Stimulated activated memory B cell treated with anti-CD40 and anti-IgM and Interleukin-4, amounts not matched to agents 10 μg/mL and 1 μg/mL and 100 μg/mL, for 72 hours (primary cell): ENCODE measurements around the gene PROB1.
A peak's percentile ranks its signal among the peaks of the same experiment; 100 is the strongest.

Experiments
- ATAC-seq: fragments of 150-1000 bp; cut with Tn5 transposase; 2 replicates; pipeline ENCODE4 v1.10.0; 2021
- H3K27ac Mint-ChIP-seq: one replicate; pipeline ENCODE4 v1.8.0; 2022; ENCODE audit warnings: mild to moderate bottlenecking, mixed read lengths
- H3K27me3 Mint-ChIP-seq: one replicate; pipeline ENCODE4 v1.8.0; 2022; ENCODE audit warnings: mixed read lengths
- H3K36me3 Mint-ChIP-seq: one replicate; pipeline ENCODE4 v1.8.0; 2022; ENCODE audit warnings: mixed read lengths
- H3K4me1 Mint-ChIP-seq: one replicate; pipeline ENCODE4 v1.8.0; 2022; ENCODE audit warnings: mixed read lengths
- H3K4me3 Mint-ChIP-seq: one replicate; pipeline ENCODE4 v1.8.0; 2022; ENCODE audit warnings: mild to moderate bottlenecking, moderate library complexity, mixed read lengths
- H3K9me3 Mint-ChIP-seq: one replicate; pipeline ENCODE4 v1.8.0; 2022; ENCODE audit warnings: mixed read lengths

Gene PROB1

GRCh38 chr5:139403787-139404483, 9.0 kb upstream of the PROB1 start, which contains the start of gene SPATA24:
TSS of gene SPATA24 (minus strand) at chr5:139404089. CDS start at chr5:139404060, 29 bp downstream.
- H3K4me3 Mint-ChIP-seq, result peak within 1 kb of the TSS; percentile 89
- peaks cover 7% of the 10 kb centered on the region for H3K36me3 Mint-ChIP-seq

GRCh38 chr5:139403418-139403786, 8.5 kb upstream of the PROB1 start:
- H3K4me3 Mint-ChIP-seq, result peak overlapping the region; percentile 89
- H3K27ac Mint-ChIP-seq, result peak overlapping the region; percentile 85
- no peaks in the 10 kb centered on the region for H3K9me3 Mint-ChIP-seq
- ATAC-seq, result no peak
- H3K4me1 Mint-ChIP-seq, result peaks cover 59% of the 10 kb centered on the region
- no peaks in the 10 kb centered on the region for H3K27me3 Mint-ChIP-seq
- peaks cover 7% of the 10 kb centered on the region for H3K36me3 Mint-ChIP-seq

More at GRCh38 chr5:139403787-139404483, 9.0 kb upstream of the PROB1 start, which contains the start of gene SPATA24:
- Mint-ChIP-seq H3K4me1 (peaks cover 58% of the 10 kb centered on the region), H3K9me3 (no peaks in the 10 kb centered on the region), H3K27me3 (no peaks in the 10 kb centered on the region), H3K27ac (peak within 1 kb of the TSS; percentile 85)
- peak; percentile 93 for ATAC-seq

GRCh38 chr5:139402561-139403158, 7.8 kb upstream of the PROB1 start:
- H3K27me3 Mint-ChIP-seq, result no peaks in the 10 kb centered on the region
- H3K27ac Mint-ChIP-seq, result peak overlapping the region; percentile 85
- H3K9me3 Mint-ChIP-seq, result no peaks in the 10 kb centered on the region
- no peak for ATAC-seq
- peaks cover 53% of the 10 kb centered on the region for H3K4me1 Mint-ChIP-seq
- H3K36me3 Mint-ChIP-seq, result peaks cover 7% of the 10 kb centered on the region
- H3K4me3 Mint-ChIP-seq, result peak overlapping the region; percentile 89

DNA sequence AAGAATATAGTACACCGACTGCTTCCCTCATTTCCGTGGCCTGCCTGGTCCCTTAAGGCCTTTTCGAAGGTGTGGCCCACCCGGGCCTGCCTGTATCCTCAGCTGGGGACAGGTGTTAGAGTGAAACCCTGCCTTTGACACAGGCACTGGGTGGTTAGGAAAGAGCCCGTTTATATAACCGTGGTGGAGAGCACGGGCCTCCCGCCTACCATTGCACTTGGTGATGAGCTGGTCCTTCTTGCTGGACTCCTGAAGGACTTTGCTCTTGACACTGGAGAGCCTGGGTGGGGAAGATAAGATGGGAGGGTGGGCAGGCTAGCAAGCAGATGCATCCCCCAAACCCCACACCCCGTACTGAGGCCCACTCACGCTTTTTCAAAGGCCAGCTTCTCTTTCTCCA, 6.6 kb upstream of the PROB1 start:
- H3K36me3 Mint-ChIP-seq, result peaks cover 7% of the 10 kb centered on the region
- no peaks in the 10 kb centered on the region for H3K27me3 Mint-ChIP-seq
- H3K4me1 Mint-ChIP-seq, result peaks cover 42% of the 10 kb centered on the region
- H3K9me3 Mint-ChIP-seq, result no peaks in the 10 kb centered on the region
- H3K27ac Mint-ChIP-seq, result peak overlapping the region; percentile 26
- no peak for ATAC-seq
- no peak overlapping the region for H3K4me3 Mint-ChIP-seq

- H3K9me3 Mint-ChIP-seq, result no peaks in the 10 kb centered on the region
- peaks cover 7% of the 10 kb centered on the region for H3K36me3 Mint-ChIP-seq
- H3K27ac Mint-ChIP-seq, result peak overlapping the region; percentile 78
- peaks cover 55% of the 10 kb centered on the region for H3K4me1 Mint-ChIP-seq
- H3K27me3 Mint-ChIP-seq, result no peaks in the 10 kb centered on the region
- peak; percentile 10 for ATAC-seq
- peak overlapping the region; percentile 57 for H3K4me3 Mint-ChIP-seq
Observed at GRCh38 chr5:139399501-139400121, 4.7 kb upstream of the PROB1 start.

GRCh38 chr5:139397921-139398320, 3.0 kb upstream of the PROB1 start:
- H3K36me3 Mint-ChIP-seq, result peaks cover 7% of the 10 kb centered on the region
- H3K4me3 Mint-ChIP-seq, result no peak overlapping the region
- no peaks in the 10 kb centered on the region for H3K9me3 Mint-ChIP-seq
- H3K4me1 Mint-ChIP-seq, result peaks cover 47% of the 10 kb centered on the region
- H3K27ac Mint-ChIP-seq, result no peak overlapping the region
- ATAC-seq, result no peak
- no peaks in the 10 kb centered on the region for H3K27me3 Mint-ChIP-seq

- H3K4me3 Mint-ChIP-seq, result no peak overlapping the region
- no peaks in the 10 kb centered on the region for H3K27me3 Mint-ChIP-seq
- H3K9me3 Mint-ChIP-seq, result no peaks in the 10 kb centered on the region
- peaks cover 7% of the 10 kb centered on the region for H3K36me3 Mint-ChIP-seq
- no peak for ATAC-seq
- peaks cover 44% of the 10 kb centered on the region for H3K4me1 Mint-ChIP-seq
- no peak overlapping the region for H3K27ac Mint-ChIP-seq
Observed at GRCh38 chr5:139396691-139397090, 1.8 kb upstream of the PROB1 start.

DNA sequence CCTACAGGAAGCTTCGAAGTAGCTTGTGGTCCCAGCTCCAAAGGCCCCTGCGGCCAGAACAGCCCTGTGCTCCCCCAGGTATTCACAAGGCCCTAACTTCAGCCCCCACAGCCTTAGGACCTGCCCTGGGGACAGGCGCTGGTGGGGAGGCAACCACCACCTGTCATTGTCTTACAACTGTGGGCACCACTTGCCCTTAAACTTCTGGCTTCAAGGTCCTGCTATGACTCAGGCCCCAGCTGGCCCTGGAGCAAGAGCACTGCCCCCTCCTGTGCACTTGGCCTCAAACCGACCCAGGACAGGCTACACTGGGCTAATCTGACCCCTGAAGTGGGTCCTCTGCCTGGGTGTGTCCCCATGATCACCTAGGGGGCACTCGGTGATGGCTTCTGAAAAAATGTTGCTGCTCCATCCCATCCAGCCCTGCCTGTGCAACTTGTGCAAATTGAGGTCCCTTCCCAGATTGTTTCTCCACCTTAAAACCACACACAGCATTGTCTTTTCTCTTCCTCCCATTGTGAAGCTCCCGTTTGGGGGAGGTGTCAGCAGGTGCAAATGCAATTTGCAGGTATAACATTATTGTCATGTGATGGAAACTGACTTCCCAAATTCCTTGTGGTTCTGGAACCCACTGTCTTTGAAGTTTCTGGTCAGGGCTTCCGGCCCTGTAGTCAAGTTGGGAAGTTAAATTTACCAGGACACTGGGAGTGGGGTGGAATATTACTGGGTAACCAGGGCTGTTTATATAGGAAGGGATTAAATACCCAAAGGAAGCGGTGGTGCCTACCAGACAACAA, 1.1 kb upstream of the PROB1 start:
- H3K9me3 Mint-ChIP-seq, result no peaks in the 10 kb centered on the region
- H3K4me3 Mint-ChIP-seq, result no peak overlapping the region
- peaks cover 51% of the 10 kb centered on the region for H3K4me1 Mint-ChIP-seq
- no peak overlapping the region for H3K27ac Mint-ChIP-seq
- no peak for ATAC-seq
- H3K27me3 Mint-ChIP-seq, result no peaks in the 10 kb centered on the region
- H3K36me3 Mint-ChIP-seq, result peaks cover 7% of the 10 kb centered on the region

DNA sequence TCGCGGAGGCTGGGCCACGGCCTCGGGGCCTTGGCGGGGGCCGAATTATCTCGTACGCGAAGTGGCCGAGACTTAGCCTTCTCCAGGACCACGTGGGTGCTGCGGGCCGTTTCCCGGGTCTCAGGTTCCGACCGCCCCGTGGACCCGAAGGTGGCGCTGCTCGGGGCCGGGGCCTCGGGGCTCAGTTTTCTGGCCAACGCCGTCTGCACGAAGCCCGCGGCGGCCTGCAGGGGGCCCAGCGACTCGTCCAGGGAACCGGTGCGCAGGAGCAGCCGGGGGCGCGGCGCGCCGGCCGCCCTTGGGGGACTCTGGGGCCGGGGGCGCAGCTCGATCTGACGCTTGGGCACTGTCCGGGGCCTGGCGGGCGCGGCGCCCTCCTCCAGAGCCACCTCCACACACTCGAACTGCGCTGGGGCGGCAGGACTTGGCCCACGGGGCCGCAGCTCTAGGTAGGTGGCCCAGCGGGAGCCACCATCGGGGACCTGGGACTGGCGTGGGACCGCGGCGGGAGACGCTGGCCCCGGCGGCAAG, 716 bp downstream of the PROB1 start:
- peak overlapping the region; percentile 96 for H3K4me3 Mint-ChIP-seq
- no peaks in the 10 kb centered on the region for H3K27me3 Mint-ChIP-seq
- no peaks in the 10 kb centered on the region for H3K9me3 Mint-ChIP-seq
- peaks cover 61% of the 10 kb centered on the region for H3K4me1 Mint-ChIP-seq
- peaks cover under 1% of the 10 kb centered on the region for H3K36me3 Mint-ChIP-seq
- no peak for ATAC-seq
- peak overlapping the region; percentile 98 for H3K27ac Mint-ChIP-seq

GRCh38 chr5:139393497-139394122, 1.3 kb downstream of the PROB1 start:
- peaks cover 64% of the 10 kb centered on the region for H3K4me1 Mint-ChIP-seq
- ATAC-seq, result no peak

GRCh38 chr5:139392678-139393496, 2.0 kb downstream of the PROB1 start:
- no peaks in the 10 kb centered on the region for H3K27me3 Mint-ChIP-seq
- no peaks in the 10 kb centered on the region for H3K36me3 Mint-ChIP-seq
- H3K4me1 Mint-ChIP-seq, result peaks cover 71% of the 10 kb centered on the region
- peak; percentile 74 for ATAC-seq
- H3K4me3 Mint-ChIP-seq, result peak overlapping the region; percentile 96
- no peaks in the 10 kb centered on the region for H3K9me3 Mint-ChIP-seq
- peak overlapping the region; percentile 98 for H3K27ac Mint-ChIP-seq

More at GRCh38 chr5:139393497-139394122, 1.3 kb downstream of the PROB1 start:
- H3K27me3 Mint-ChIP-seq, result no peaks in the 10 kb centered on the region
- H3K27ac Mint-ChIP-seq, result peak overlapping the region; percentile 98
- H3K9me3 Mint-ChIP-seq, result no peaks in the 10 kb centered on the region
- no peaks in the 10 kb centered on the region for H3K36me3 Mint-ChIP-seq
- peak overlapping the region; percentile 96 for H3K4me3 Mint-ChIP-seq

DNA sequence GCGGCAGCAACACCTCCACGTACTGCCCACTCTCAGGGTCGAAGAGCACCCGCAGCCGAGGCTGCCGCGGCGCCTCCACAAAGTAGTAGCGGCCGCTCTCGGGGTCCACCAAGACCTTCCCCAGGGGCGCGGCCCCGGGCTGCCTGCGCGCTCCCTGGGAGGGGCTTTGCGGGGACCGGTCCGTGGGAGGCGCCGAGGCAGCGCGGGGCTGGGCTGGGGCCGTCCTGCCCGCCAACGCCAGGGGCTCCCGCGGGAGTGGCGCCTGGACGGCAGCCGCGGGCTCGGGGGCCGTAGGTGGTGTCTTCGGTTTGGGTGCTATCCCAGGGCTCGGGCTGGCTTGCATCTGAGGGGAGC, 2.6 kb downstream of the PROB1 start:
- ATAC-seq, result no peak
- H3K27me3 Mint-ChIP-seq, result no peaks in the 10 kb centered on the region
- H3K4me1 Mint-ChIP-seq, result peaks cover 77% of the 10 kb centered on the region
- no peaks in the 10 kb centered on the region for H3K36me3 Mint-ChIP-seq
- H3K27ac Mint-ChIP-seq, result peak overlapping the region; percentile 98
- H3K9me3 Mint-ChIP-seq, result no peaks in the 10 kb centered on the region
- peak overlapping the region; percentile 97 for H3K4me3 Mint-ChIP-seq

GRCh38 chr5:139391570-139392323, 3.2 kb downstream of the PROB1 start:
- no peaks in the 10 kb centered on the region for H3K9me3 Mint-ChIP-seq
- peaks cover 83% of the 10 kb centered on the region for H3K4me1 Mint-ChIP-seq
- no peaks in the 10 kb centered on the region for H3K36me3 Mint-ChIP-seq
- no peaks in the 10 kb centered on the region for H3K27me3 Mint-ChIP-seq
- peak overlapping the region; percentile 98 for H3K27ac Mint-ChIP-seq
- ATAC-seq, result peak; percentile 1
- peak overlapping the region; percentile 97 for H3K4me3 Mint-ChIP-seq
